ENCODE measurements around the gene ZYG11A. TPM values are rescaled to one million over a fixed set of nuclear protein-coding genes. Genes with fewer than 3 reads are reported as not detected.

Gene ZYG11A
- total RNA-seq, 1 experiment from 2014 or later, result 0.36 TPM

- in situ Hi-C loops (cut with HindIII; ENCODE audit: low pct_unique_long_range_greater_than_20kb, low sequenced_read_pairs) (no loop called here), intact Hi-C loops (cut with micrococcal nuclease; ENCODE audit: unreplicated experiment) (no loop called here)
- no TSS peak for BruUV-seq (replicated peaks)
- TF ChIP-seq SIN3A (IDR thresholded peaks at IDR 0.05; ENCODE audit: borderline replicate concordance, insufficient read depth, low read depth, low read length), result no peak
- no peak for TF ChIP-seq CTCF (IDR thresholded peaks at IDR 0.05)
- H3K27me3 ChIP-seq (ENCODE audit: control insufficient read depth, insufficient read depth, low read length), result no peaks in the 10 kb centered on the region
- H3K27ac ChIP-seq (ENCODE audit: low read length), result no peak overlapping the region
- H3K4me3 ChIP-seq (ENCODE audit: low read depth in 2 of 2, low read length in 2 of 2), result no peak overlapping the region
- no peaks in the 10 kb centered on the region for H3K36me3 ChIP-seq (ENCODE audit: control insufficient read depth, insufficient read depth, low read length)
- ATAC-seq (no peak), DNase-seq (ENCODE audit: low read depth, low spot score) (no peak)
- CTCF ChIA-PET, result no interaction called here
- POLR2A ChIA-PET, result interaction anchor here (0.6 kb wide), 1 partner anchor 9 kb away, joined by 7 read pairs; no protein-coding TSS in a partner anchor
- H3K4me1 ChIP-seq (ENCODE audit: control insufficient read depth, insufficient read depth, low read length), result no peaks in the 10 kb centered on the region
- no peaks in the 10 kb centered on the region for H3K9me3 ChIP-seq (ENCODE audit: control insufficient read depth, insufficient read depth, low read depth, low read length)
Observed at GRCh38 chr1:52848423-52848822, 5.9 kb downstream of the ZYG11A start.

- ChIA-PET CTCF (no interaction called here), POLR2A (no interaction called here)
- Histone ChIP-seq H3K4me1 (ENCODE audit: control insufficient read depth, insufficient read depth, low read length) (no peaks in the 10 kb centered on the region), H3K36me3 (ENCODE audit: control insufficient read depth, insufficient read depth, low read length) (no peaks in the 10 kb centered on the region), H3K27ac (ENCODE audit: low read length) (no peak overlapping the region), H3K9me3 (ENCODE audit: control insufficient read depth, insufficient read depth, low read depth, low read length) (no peaks in the 10 kb centered on the region), H3K27me3 (ENCODE audit: control insufficient read depth, insufficient read depth, low read length) (no peaks in the 10 kb centered on the region), H3K4me3 (ENCODE audit: low read depth in 2 of 2, low read length in 2 of 2) (no peak overlapping the region)
- DNase-seq (ENCODE audit: low read depth, low spot score), result no peak
- TF ChIP-seq SIN3A (IDR thresholded peaks at IDR 0.05; ENCODE audit: borderline replicate concordance, insufficient read depth, low read depth, low read length), result no peak
- TF ChIP-seq REST (IDR thresholded peaks at IDR 0.05; ENCODE audit: insufficient read depth in 1 of 2, low read depth in 2 of 2, low read length in 1 of 2), result no peak
- no peak for TF ChIP-seq CTCF (IDR thresholded peaks at IDR 0.05)
- no peak for TF ChIP-seq TCF7L2 (IDR thresholded peaks at IDR 0.05; ENCODE audit: low read depth, low read length)
- TF ChIP-seq POLR2AphosphoS5 (IDR thresholded peaks at IDR 0.05; ENCODE audit: low read depth, low read length), result no peak
- intact Hi-C loops (cut with micrococcal nuclease; ENCODE audit: unreplicated experiment) (no loop called here), in situ Hi-C loops (cut with HindIII; ENCODE audit: low pct_unique_long_range_greater_than_20kb, low sequenced_read_pairs) (no loop called here)
- no peak for ATAC-seq
- no TSS peak for BruUV-seq (replicated peaks)
Observed at GRCh38 chr1:52850951-52851350, 8.4 kb downstream of the ZYG11A start.

- ChIA-PET CTCF (no interaction called here), POLR2A (no interaction called here)
- no TSS peak for BruUV-seq (replicated peaks)
- ATAC-seq (no peak), DNase-seq (ENCODE audit: low read depth, low spot score) (no peak)
- no peak overlapping the region for H3K27ac ChIP-seq (ENCODE audit: low read length)
- in situ Hi-C loops (cut with HindIII; ENCODE audit: low pct_unique_long_range_greater_than_20kb, low sequenced_read_pairs) (no loop called here), intact Hi-C loops (cut with micrococcal nuclease; ENCODE audit: unreplicated experiment) (no loop called here)
- no peaks in the 10 kb centered on the region for H3K27me3 ChIP-seq (ENCODE audit: control insufficient read depth, insufficient read depth, low read length)
- no peaks in the 10 kb centered on the region for H3K9me3 ChIP-seq (ENCODE audit: control insufficient read depth, insufficient read depth, low read depth, low read length)
- H3K4me3 ChIP-seq (ENCODE audit: low read depth in 2 of 2, low read length in 2 of 2), result no peak overlapping the region
- H3K4me1 ChIP-seq (ENCODE audit: control insufficient read depth, insufficient read depth, low read length), result no peaks in the 10 kb centered on the region
- H3K36me3 ChIP-seq (ENCODE audit: control insufficient read depth, insufficient read depth, low read length), result no peaks in the 10 kb centered on the region
- TF ChIP-seq REST (IDR thresholded peaks at IDR 0.05; ENCODE audit: insufficient read depth in 1 of 2, low read depth in 2 of 2, low read length in 1 of 2) (no peak), SIN3A (IDR thresholded peaks at IDR 0.05; ENCODE audit: borderline replicate concordance, insufficient read depth, low read depth, low read length) (no peak)
Observed at GRCh38 chr1:52852854-52853253, 10.3 kb downstream of the ZYG11A start.

Measured in Panc1 (cell line).